ENCODE measurements around the gene GOLGA8Q.
"Not testable (repeated sequence)": the region's sequence is repeated elsewhere in the genome, so short reads cannot be mapped to it uniquely, and the experiment has no call there.

The GOLGA8Q gene, protein sequence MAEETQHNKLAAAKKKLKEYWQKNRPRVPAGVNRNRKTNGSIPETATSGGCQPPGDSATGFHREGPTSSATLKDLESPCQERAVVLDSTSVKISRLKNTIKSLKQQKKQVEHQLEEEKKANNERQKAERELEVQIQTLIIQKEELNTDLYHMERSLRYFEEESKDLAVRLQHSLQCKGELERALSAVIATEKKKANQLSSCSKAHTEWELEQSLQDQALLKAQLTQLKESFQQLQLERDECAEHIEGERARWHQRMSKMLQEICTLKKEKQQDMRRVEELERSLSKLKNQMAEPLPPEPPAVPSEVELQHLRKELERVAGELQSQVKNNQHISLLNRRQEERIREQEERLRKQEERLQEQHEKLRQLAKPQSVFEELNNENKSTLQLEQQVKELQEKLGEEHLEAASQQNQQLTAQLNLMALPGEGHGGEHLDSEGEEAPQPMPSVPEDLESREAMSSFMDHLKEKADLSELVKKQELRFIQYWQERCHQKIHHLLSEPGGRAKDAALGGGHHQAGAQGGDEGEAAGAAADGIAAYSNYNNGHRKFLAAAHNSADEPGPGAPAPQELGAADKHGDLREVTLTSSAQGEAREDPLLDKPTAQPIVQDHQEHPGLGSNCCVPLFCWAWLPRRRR

DNA sequence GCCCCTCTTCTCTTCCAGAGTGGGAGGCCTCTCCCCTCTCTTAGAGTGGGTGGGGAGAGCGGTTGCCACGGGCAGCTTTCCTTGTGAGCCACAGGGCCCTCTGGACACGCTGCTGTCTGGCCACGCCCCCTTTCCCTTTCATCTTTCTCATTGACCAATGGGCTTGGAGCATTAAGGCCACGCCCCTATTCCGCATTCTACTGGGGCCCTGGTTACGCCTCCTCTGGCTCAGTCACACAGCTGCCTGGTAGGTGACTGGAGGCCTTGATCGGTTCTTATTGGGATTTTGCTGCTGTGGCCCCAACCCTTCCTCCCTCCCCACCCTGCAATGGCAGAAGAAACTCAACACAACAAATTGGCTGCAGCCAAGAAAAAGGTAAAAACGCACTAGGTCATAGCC lies at the start of gene GOLGA8Q:
Gene GOLGA8Q (plus strand): TSS at position 301 of the 400 bp plus-strand sequence. CDS start 28 bp downstream, at position 329.
- DNase-seq = not testable (repeated sequence)

- not testable (repeated sequence) for DNase-seq
These were observed 48.7 kb upstream of the GOLGA8Q start for GRCh38 chr15:30502904-30503781.

GRCh38 chr15:30504162-30504843 lies 47.5 kb upstream of the GOLGA8Q start:
- DNase-seq = not testable (repeated sequence)

GRCh38 chr15:30514545-30514944 lies 37.3 kb upstream of the GOLGA8Q start:
- DNase-seq = not testable (repeated sequence)

GRCh38 chr15:30523453-30524243 lies 28.2 kb upstream of the GOLGA8Q start:
- not testable (repeated sequence) for DNase-seq

GRCh38 chr15:30525912-30526311 lies 25.9 kb upstream of the GOLGA8Q start:
- DNase-seq = not testable (repeated sequence)

- DNase-seq = not testable (repeated sequence)
These were observed 22.8 kb upstream of the GOLGA8Q start for GRCh38 chr15:30529049-30529448.

DNA sequence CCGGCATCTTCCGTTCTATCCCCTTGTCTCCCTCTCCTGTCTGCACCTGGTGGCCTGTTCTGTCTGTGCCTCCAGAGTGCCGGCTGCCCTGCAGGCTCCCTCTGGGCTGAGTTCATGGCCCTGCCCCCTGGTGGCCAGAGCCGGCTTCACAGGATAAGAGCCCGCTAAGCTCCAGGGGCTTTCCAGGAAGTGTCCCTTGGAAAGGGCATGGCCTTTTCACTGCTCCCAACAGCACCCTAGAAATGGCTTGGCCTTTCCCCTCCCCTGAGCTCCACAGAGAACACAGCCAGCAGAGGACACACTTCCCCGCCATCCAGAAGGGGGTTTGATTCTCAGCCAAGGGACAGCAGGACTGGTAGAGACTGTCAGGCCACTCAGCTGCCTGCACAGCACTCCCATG lies 15.1 kb downstream of the GOLGA8Q start:
- peak in 1 of 2 donors; percentile 0 for DNase-seq

DNA sequence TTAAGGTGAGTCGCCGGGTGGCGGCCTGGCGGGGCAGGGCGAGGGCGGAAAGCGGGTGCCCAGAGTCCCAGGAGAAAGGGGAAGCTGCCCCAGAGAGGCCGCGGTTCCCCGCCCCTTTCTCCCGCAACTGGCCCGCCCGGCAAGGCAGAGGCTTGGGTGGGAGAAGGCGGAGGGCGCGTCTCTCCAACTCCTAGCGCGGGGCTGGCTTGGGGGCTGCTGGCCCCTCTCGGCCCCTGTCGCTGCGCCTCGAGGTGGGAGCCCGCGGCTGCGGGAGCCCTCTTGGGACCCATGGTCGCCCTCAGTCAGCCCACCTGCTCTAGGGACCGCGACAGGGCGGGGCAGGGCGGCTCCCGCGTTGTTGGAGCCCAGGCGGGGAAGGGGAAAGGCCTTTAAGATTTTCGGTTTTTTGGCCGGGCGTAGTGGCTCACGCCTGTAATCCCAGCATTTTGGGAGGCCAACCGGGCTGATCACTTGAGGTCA lies 21.2 kb downstream of the GOLGA8Q start:
- not testable (repeated sequence) for DNase-seq

DNA sequence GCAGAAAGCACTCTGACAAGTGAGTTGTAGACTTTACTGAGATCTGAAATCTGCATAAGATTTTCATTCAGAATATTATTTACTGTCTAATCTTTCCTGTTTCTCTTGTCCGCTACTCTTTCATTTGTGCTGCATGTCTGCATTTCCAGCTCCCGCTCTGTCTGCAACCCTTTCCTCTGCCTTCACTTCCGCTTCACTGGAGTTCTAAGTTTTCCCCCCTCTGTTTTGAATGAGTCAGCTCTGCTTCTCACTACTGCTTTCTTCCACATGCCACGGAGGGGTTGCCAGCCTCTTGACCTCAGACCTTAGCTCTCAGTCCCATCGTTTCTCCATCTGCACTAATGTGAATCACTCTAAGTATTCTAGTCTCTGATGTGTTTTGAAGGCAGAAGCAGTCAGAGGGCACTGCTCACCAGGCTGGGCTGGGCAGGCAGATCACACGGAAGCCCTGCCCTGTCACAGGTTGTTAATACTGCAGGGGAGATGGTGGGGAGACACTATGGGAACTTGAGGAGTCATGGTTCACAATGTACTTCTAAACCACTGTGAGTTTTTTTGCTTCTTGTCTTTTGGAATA lies 27.6 kb downstream of the GOLGA8Q start:
- not testable (repeated sequence) for DNase-seq

- DNase-seq = not testable (repeated sequence)
These were observed 28.9 kb downstream of the GOLGA8Q start for GRCh38 chr15:30580716-30581115.

DNA sequence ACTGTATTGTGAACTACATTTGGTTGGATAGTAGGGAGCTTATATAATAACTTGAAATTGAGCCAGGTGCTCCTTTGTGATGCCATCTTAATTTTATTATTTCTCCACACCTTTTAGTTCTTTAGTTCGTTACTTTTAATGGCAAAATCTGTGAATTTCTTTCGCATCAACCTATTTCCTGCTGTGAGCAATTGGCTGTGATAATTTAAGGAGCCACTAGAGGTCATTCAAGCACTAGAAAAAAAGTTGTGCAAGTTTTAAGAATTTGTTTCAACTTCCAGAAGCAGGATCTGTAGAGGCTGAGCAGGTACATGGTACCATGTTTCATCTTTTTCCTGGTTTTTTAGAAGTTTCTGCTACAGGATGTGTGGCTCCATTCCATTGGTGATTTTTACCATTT lies 47.1 kb downstream of the GOLGA8Q start:
- not testable (repeated sequence) for DNase-seq

DNA sequence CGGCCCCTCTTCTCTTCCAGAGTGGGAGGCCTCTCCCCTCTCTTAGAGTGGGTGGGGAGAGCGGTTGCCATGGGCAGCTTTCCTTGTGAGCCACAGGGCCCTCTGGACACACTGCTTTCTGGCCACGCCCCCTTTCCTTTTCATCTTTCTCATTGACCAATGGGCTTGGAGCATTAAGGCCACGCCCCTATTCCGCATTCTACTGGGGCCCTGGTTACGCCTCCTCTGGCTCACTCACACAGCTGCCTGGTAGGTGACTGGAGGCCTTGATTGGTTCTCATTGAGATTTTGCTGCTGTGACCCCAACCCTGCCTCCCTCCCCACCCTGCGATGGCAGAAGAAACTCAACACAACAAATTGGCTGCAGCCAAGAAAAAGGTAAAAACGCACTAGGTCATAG lies 51.9 kb downstream of the GOLGA8Q start, which contains the start of gene GOLGA8H:
Gene GOLGA8H (plus strand): TSS at position 233 of the 400 bp plus-strand sequence. CDS start 98 bp downstream, at position 331.
- DNase-seq = not testable (repeated sequence)
